HG02884 (cell line): Measurements from ENCODE around the gene GCG.

Experiments used
- ATAC-seq: cut with Tn5 transposase; IDR thresholded peaks from one replicate; pipeline ENCODE4 v1.9.1; 2021; ENCODE audit warnings: mild to moderate bottlenecking, moderate library complexity; ENCODE audit not compliant: unreplicated experiment

The GCG gene

GRCh38 chr2:162153608-162154224, 1.7 kb upstream of the GCG start:
- peak; percentile 98 for ATAC-seq

- no peak for ATAC-seq
These were observed 2.1 kb downstream of the GCG start for GRCh38 chr2:162149940-162150339.

- no peak for ATAC-seq
These were observed 2.6 kb downstream of the GCG start for GRCh38 chr2:162149466-162149865.

- ATAC-seq, result no peak
These were observed 3.1 kb downstream of the GCG start for GRCh38 chr2:162148956-162149355.

- no peak for ATAC-seq
These were observed 8.1 kb downstream of the GCG start for GRCh38 chr2:162143969-162144368.

GRCh38 chr2:162138310-162138709, 13.7 kb downstream of the GCG start:
- ATAC-seq, result no peak

GRCh38 chr2:162127422-162127821, 24.6 kb downstream of the GCG start:
- no peak for ATAC-seq

- peak; percentile 23 for ATAC-seq
These were observed 25.5 kb downstream of the GCG start for GRCh38 chr2:162126527-162126926.

GRCh38 chr2:162126111-162126519, 25.9 kb downstream of the GCG start:
- peak; percentile 97 for ATAC-seq

- ATAC-seq, result no peak
These were observed 26.9 kb downstream of the GCG start for GRCh38 chr2:162125138-162125537.

GRCh38 chr2:162123806-162124758, 28.0 kb downstream of the GCG start:
- ATAC-seq, result peak; percentile 26

- no peak for ATAC-seq
These were observed 33.6 kb downstream of the GCG start for GRCh38 chr2:162118166-162119031.

- no peak for ATAC-seq
These were observed 35.7 kb downstream of the GCG start for GRCh38 chr2:162116352-162116751.

- ATAC-seq, result no peak
These were observed 37.0 kb downstream of the GCG start for GRCh38 chr2:162115076-162115475.

- no peak for ATAC-seq
These were observed 37.8 kb downstream of the GCG start for GRCh38 chr2:162114271-162114670.

GRCh38 chr2:162113776-162114168, 38.3 kb downstream of the GCG start:
- ATAC-seq, result no peak

- ATAC-seq, result no peak
These were observed 38.8 kb downstream of the GCG start for GRCh38 chr2:162113088-162113775.

GRCh38 chr2:162111958-162112850, 39.8 kb downstream of the GCG start:
- ATAC-seq, result no peak

GRCh38 chr2:162107361-162107901, 44.6 kb downstream of the GCG start:
- no peak for ATAC-seq
